Smooth muscle cell (in vitro differentiated cells): ENCODE measurements around the gene RNASE11. TPM values are rescaled to one million over a fixed set of nuclear protein-coding genes. Genes with fewer than 3 reads are reported as not detected.

Source experiments
- DNase-seq: peaks from one replicate; lab custom pipeline; 2025; ENCODE audit not compliant: unreplicated experiment; lab: John Stamatoyannopoulos, UW
- H2AFZ ChIP-seq: fragments of 200-600 bp; sonication (generic); 2 replicates; pipeline ENCODE4 v1.6.0; 2016; ENCODE audit warnings: antibody characterized with exemption, low read depth, mild to moderate bottlenecking
- H3F3A ChIP-seq: fragments of 200-600 bp; sonication (generic); 2 replicates; pipeline ENCODE4 v1.6.0; 2017; ENCODE audit warnings: antibody characterized with exemption, low read depth
- H3K27ac ChIP-seq: fragments of 200-600 bp; sonication (generic); 2 replicates; pipeline ENCODE4 v1.5.1; 2016; ENCODE audit warnings: low read depth, mild to moderate bottlenecking
- H3K27me3 ChIP-seq: fragments of 200-600 bp; sonication (generic); 2 replicates; pipeline ENCODE4 v1.6.1; 2016; ENCODE audit warnings: low read depth, mild to moderate bottlenecking
- H3K36me3 ChIP-seq: fragments of 200-600 bp; sonication (generic); 2 replicates; pipeline ENCODE4 v1.5.1; 2016; ENCODE audit warnings: low read depth
- H3K4me1 ChIP-seq: fragments of 200-600 bp; sonication (generic); 2 replicates; pipeline ENCODE4 v1.5.1; 2016; ENCODE audit warnings: low read depth
- H3K4me2 ChIP-seq: fragments of 200-600 bp; sonication (generic); 2 replicates; pipeline ENCODE4 v1.6.0; 2016; ENCODE audit warnings: mild to moderate bottlenecking
- H3K4me3 ChIP-seq: fragments of 200-600 bp; sonication (generic); 2 replicates; pipeline ENCODE4 v1.5.1; 2016; ENCODE audit warnings: mild to moderate bottlenecking
- H3K79me2 ChIP-seq: fragments of 200-600 bp; sonication (generic); 2 replicates; pipeline ENCODE4 v1.6.0; 2016; ENCODE audit warnings: low read depth, mild to moderate bottlenecking
- H3K9ac ChIP-seq: fragments of 200-600 bp; sonication (generic); 2 replicates; pipeline ENCODE4 v1.6.0; 2016; ENCODE audit warnings: low read depth
- H3K9me3 ChIP-seq: fragments of 200-600 bp; sonication (generic); replicated peaks from 2 replicates; pipeline ENCODE4 v1.5.1; 2016; ENCODE audit warnings: low read depth
- H4K20me1 ChIP-seq: fragments of 200-600 bp; sonication (generic); 2 replicates; pipeline ENCODE4 v1.6.0; 2016; ENCODE audit warnings: low read depth
- CTCF ChIP-seq: fragments of 200-600 bp; sonication (generic); IDR thresholded peaks from 2 replicates; pipeline ENCODE4 v1.5.1; 2017; ENCODE audit warnings: borderline replicate concordance, mild to moderate bottlenecking, antibody characterized with exemption; ENCODE audit not compliant: insufficient read depth, poor library complexity, severe bottlenecking
- WGBS: methylation state at CpG from one replicate; pipeline ENCODE4 v1.1.7; 2016; ENCODE audit warnings: low lambda C conversion rate; 5-methylcytosine and 5-hydroxymethylcytosine counted together
- polyA plus RNA-seq: library from polyadenylated mRNA; unstranded; fragments of >200 nt; fragmentation: Nextera tagmentation; extraction: Ambion mirVana; gene quantifications from 2 replicates; pipeline ENCODE4 v1.2.1, GENCODE V29; 2016
- total RNA-seq: library from RNA; depleted of rRNA; stranded (reverse); fragments of >200 nt; gene quantifications from 2 replicates; pipeline ENCODE4 v1.2.3, GENCODE V29; 2014

RNASE11 gene
- total and polyA plus RNA-seq, 2 experiments from 2014 or later: not detected

DNA sequence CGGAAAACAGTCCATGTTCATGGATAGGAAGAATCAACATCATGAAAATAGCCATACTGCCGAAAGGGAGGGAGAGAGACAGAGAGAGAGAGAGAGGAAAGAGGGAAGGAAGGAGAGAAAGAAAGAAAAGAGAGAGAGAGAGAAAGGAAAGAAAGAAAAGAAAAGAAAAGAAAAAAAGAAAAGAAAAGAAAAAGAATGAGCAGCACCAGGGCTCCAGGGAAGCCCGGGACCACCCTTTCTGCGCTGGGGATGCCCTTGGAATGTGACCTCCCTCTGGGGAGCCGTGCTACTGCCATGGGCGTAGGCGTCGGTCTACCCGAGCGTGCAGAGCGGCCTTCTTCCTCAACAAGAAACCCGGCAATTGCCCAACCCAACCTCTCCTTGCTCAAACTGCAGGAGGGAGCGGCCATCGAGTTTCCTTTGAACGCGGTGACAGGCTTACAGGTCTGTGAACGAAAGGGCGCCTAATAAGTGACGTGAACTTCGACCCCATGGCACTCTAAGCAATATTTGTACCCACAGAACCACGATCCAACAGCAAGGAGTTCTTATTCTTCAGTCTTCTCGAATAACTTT is 36.8 kb upstream of the RNASE11 start:
- no peaks in the 10 kb centered on the region for H3K36me3 ChIP-seq
- WGBS: 3% methylated on average over 19 of the region's 22 CpGs
- no peaks in the 10 kb centered on the region for H3K79me2 ChIP-seq
- H3K4me1 ChIP-seq: peaks cover 13% of the 10 kb centered on the region
- peaks cover 5% of the 10 kb centered on the region for H3F3A ChIP-seq
- H3K27ac ChIP-seq: no peak overlapping the region
- peaks cover 15% of the 10 kb centered on the region for H3K27me3 ChIP-seq
- peak overlapping the region; percentile 85 for H3K4me2 ChIP-seq
- no peaks in the 10 kb centered on the region for H3K9me3 ChIP-seq
- H3K4me3 ChIP-seq: peak overlapping the region; percentile 68
- no peaks in the 10 kb centered on the region for H4K20me1 ChIP-seq
- peak overlapping the region; percentile 92 for H2AFZ ChIP-seq
- TF ChIP-seq CTCF: no peak
- H3K9ac ChIP-seq: no peak overlapping the region
- DNase-seq: no peak

DNA sequence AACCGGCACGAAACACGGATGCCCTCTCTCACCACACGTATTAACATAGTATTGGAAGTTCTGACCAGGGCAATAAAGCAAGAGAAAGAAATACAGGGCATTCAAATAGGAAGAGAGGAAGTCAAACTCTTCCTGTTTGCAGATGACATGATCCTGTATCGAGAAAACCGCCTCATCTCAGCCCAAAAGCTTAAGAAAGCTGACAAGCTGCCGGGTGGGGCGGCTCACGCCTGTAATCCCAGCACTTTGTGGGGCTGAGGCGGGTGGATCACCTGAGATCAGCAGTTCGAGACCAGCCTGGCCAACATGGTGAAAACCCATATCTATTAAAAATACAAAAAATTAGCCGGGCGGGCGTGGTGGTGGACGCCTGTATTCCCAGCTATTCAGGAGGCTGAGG is 36.0 kb upstream of the RNASE11 start:
- peaks cover 5% of the 10 kb centered on the region for H3F3A ChIP-seq
- no peaks in the 10 kb centered on the region for H3K9me3 ChIP-seq
- no peak overlapping the region for H3K9ac ChIP-seq
- TF ChIP-seq CTCF: no peak
- H3K4me3 ChIP-seq: no peak overlapping the region
- H3K27me3 ChIP-seq: peaks cover 7% of the 10 kb centered on the region
- H3K79me2 ChIP-seq: no peaks in the 10 kb centered on the region
- no peak overlapping the region for H3K27ac ChIP-seq
- peaks cover 13% of the 10 kb centered on the region for H3K4me1 ChIP-seq
- H2AFZ ChIP-seq: no peak overlapping the region
- H4K20me1 ChIP-seq: no peaks in the 10 kb centered on the region
- H3K4me2 ChIP-seq: peak overlapping the region; percentile 85
- whole genome bisulfite sequencing: 47% methylated on average over 15 of the region's 15 CpGs
- no peaks in the 10 kb centered on the region for H3K36me3 ChIP-seq
- DNase-seq: no peak

DNA sequence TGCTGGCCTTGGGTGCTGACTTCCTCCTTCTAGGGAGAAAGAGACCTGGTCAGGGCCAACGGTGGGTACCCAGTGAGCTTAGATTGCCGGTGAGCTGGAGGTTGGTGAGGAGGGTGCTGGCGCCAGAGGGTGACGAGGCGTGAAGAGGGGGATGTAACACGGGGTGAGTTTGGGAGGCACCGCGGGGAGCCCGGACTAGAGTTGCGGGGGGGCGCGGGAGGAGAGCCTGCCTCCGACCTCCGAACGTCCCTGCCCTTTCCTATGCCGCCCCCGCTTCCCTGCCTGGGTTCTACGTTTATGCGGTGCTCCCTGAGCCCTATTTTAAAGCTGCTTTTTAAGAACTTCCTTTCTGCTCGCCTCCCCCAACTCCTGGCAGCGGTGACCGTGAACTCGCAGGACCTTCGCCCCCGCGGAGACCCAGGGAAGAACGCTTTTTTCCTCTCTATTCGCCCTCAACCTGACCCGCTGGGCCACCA is 35.1 kb upstream of the RNASE11 start:
- WGBS: 39% methylated on average over 17 of the region's 29 CpGs
- no peak for TF ChIP-seq CTCF
- H3K9me3 ChIP-seq: no peaks in the 10 kb centered on the region

More for the DNA sequence above, 35.1 kb upstream of the RNASE11 start:
- Histone ChIP-seq H2AFZ (no peak overlapping the region), H3K36me3 (no peaks in the 10 kb centered on the region), H3K27ac (no peak overlapping the region), H4K20me1 (no peaks in the 10 kb centered on the region), H3F3A (peaks cover 5% of the 10 kb centered on the region), H3K9ac (no peak overlapping the region), H3K27me3 (no peaks in the 10 kb centered on the region), H3K4me3 (no peak overlapping the region), H3K4me2 (peak overlapping the region; percentile 64), H3K79me2 (no peaks in the 10 kb centered on the region), H3K4me1 (peaks cover 13% of the 10 kb centered on the region)
- no peak for DNase-seq
